GM21515 (cell line): ENCODE data around the gene IL7R.

ENCODE experiments used
- ATAC-seq: cut with Tn5 transposase; IDR thresholded peaks from one replicate; pipeline ENCODE4 v1.9.1; 2021; ENCODE audit not compliant: unreplicated experiment

IL7R gene, protein sequence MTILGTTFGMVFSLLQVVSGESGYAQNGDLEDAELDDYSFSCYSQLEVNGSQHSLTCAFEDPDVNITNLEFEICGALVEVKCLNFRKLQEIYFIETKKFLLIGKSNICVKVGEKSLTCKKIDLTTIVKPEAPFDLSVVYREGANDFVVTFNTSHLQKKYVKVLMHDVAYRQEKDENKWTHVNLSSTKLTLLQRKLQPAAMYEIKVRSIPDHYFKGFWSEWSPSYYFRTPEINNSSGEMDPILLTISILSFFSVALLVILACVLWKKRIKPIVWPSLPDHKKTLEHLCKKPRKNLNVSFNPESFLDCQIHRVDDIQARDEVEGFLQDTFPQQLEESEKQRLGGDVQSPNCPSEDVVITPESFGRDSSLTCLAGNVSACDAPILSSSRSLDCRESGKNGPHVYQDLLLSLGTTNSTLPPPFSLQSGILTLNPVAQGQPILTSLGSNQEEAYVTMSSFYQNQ

DNA sequence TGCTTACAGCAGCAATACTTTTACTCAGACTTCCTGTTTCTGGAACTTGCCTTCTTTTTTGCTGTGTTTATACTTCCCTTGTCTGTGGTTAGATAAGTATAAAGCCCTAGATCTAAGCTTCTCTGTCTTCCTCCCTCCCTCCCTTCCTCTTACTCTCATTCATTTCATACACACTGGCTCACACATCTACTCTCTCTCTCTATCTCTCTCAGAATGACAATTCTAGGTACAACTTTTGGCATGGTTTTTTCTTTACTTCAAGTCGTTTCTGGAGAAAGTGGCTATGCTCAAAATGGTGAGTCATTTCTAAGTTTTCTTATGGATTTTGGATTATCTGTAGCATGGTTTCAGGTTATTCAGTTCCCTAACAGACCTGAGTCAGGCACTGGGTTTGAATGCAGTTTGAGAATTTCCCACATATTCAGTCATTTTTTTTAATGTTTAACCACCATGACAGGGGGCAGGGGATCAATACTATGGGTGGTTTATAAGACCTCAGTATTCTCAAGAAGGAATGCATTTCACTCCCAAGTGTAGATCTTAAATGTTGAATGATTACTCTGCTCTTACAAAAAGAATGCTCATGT lies at the start of gene IL7R:
TSS of gene IL7R (plus strand) at position 127 of the 587 bp plus-strand sequence. CDS start at position 214, 87 bp downstream.
- no peak for ATAC-seq

DNA sequence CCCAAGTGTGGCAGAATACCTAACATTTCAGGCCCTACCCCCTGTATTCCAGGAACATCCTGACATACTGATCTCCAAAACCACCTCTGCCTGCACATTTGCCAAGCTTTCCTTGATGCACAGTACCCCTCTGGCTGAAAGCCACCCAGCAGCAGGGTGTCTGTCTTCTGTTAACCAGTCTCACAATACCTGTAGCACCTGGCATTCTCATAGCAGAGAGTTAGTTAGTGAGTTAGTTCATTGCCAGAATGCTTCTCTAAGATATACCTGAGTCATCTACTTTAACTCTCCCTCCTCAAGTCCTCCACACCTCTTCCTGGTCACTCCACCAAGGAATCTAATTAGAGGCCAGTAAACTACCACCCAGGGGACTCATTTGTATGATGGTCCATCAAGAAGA lies 46.1 kb upstream of the IL7R start:
- no peak for ATAC-seq

DNA sequence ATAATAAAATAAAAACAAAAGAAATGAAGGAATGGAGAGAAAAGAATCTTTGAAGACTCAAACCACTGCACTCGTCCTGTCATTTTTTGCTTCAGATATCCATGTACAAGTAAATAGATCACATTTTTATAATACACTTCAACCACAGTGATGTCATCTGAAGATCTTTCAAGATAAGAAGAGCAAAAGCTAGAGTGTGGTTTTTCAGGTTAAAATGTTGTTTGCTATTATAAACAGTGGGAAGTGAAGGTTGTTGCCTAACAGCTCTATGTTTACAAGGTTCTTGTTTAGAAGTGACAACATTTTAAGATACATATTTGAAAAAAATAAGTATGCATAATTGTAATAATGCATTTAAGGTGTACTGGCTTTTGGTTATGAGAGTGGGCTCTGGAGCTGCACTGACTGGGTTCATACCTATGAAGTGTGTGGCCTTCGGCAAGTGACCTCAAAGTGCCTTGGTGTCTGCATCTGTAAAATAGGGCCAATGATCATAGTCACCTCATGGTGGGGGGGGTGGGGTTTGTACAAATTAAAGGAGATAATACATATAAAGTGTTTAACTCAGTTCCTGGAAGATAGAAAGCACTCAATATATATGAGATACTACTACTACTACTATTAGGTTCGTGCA lies 45.5 kb upstream of the IL7R start:
- no peak for ATAC-seq

DNA sequence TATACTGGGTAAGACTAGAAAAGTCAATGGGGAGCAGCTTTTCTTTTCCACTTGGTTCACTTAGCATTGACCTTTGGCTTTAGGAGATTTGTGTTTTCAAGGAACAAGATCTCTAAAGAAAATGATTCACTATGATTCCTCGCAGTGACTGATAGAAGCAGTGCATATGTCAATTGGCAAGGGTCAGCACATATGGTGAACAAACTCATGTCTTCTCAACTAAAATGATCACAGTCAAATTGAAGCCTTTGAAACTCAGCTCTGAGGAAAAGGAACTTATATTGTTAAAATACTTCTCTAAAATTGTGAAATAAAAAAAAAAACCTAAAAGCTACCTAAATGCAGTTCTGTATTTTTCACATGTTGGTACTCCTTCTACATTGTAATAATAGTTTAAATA lies 43.2 kb upstream of the IL7R start:
- ATAC-seq = no peak

DNA sequence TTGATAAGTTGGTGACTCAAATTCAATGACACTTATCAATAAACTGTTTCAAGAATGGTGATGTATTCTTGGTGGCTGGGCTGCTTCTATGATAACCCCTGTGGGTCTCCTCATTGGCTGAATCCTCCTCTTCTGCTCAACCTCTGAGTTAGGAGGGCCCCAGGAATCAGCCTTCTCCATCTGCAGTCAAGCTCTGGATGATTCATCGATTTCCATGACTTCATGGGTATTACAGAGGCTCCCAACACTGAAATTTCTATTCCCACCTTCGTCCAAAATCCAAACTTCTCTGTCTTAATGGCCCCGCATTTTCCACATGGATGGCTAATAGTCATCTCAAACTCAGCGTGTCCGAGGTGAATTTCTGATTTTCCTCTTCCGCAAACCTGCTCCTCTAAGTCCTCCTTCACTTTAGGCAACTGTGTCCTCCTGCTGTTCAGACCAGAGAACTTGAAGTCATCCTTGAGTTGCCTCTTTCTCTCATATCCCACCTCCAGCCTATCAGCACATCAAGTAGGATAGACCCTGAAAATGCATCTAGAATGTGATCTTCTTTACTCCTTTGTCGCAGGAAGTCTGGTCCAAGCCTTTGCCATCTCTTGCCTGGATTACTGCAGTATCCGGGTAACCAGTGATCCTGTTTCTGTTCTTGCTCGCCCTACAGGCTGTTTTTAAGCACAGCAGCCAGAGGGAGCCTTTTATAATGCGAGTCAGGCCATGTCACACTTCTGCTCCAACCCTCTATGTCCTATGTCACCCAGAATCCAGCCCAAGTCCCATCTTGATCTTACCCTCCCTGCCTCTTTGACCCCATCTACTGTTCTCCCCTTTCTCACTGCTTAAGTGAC lies 41.4 kb upstream of the IL7R start:
- ATAC-seq = no peak

DNA sequence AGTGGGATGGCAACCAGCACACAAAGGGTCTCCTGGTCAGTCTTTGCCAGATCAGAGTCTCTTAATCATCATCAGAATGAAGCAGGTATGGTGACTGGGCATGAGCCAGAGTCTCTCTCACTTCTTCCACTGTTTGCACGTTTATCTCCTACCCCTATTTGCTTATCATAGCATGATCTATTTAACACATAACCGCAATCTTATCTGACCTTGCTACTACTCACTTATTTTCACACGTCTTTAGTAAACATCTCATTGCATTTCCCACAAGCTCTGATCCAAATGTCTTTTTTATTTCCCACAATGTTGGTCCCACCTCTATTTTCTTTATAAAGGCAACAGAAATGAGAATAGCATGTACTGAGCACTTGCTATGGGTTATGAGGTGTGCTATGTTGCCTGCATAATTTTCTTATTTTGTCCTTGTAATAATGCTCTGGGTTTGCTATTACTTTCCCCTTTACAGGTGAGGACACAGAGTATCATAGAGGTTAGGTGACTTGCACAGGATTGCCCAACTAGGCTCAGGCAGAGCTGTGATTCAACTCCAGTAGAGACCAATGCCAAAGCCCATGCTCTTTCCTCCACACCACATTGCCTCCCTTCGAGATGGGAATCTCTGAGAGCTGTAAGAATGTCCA lies 39.7 kb upstream of the IL7R start:
- no peak for ATAC-seq

DNA sequence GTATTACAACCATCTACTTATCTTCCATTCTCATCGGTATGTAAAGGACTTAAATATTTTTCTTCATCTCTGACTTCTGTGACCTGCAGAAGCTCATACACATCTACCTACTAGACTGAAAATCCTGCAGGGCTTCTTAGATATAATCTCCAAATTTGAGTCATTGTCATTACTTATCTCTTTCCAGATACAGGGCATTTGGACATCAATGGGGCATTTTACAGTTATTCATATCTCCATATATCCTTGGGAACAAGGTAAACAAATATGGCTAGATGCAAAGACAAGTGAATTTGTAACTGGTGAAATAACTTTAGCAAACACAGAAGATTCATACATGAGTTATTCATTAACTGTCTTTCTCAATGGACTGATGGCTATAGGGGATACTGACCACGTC lies 37.7 kb upstream of the IL7R start:
- no peak for ATAC-seq

DNA sequence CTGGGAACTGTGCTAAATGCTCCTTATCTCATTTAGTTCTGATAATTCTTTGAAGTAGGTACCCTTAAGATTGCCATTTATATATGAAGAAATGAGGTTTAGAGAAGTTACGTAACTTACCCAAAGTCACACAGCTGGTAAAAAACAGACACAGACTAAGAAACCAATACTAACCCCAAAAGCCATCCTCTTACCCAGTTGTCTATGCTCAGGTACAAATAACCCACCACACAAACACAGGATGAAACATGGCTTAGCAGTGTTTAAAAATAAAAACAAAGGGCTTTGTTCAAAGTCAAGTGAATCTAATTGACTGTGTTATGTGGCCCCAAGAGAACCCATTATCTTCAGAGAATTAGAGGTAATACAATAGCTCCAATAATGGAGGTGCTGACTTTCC lies 37.0 kb upstream of the IL7R start:
- no peak for ATAC-seq

DNA sequence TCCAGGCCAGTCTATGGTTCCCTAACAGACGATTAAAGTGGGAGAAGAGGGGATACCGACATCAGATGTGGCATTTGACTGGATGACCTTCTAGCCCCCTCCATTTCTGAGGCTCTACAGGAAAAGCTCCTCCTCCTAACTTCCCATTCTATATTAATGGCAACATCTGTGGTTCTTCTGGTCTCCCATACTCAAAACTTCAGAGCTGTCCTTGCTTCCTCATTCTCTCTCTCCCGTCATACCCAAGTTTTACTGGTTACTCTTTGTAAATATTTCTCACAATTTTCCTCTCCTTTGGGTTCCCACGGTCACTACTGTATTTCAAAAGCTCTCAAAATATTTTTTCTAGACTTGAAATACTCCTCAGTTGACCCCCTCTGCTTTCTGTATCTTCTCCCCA lies 36.0 kb upstream of the IL7R start:
- no peak for ATAC-seq

DNA sequence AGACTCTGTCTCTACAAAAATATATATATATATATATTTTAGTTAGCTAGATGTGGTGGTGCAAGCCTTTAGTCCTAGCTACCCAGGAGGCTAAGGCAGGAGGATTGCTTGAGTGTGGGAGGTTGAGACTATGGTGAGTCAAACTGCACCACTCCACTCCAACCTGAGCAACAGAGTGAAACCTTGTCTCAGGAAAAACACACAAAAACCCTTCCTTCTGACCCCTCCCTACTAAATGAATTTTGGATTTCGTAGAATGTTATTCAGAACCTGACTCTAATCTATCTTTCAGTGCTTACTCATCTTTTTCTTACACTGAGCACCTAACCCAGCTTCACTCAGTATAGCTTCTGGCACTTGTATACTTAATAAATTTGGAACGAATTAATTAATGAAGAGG lies 35.2 kb upstream of the IL7R start:
- ATAC-seq = no peak

DNA sequence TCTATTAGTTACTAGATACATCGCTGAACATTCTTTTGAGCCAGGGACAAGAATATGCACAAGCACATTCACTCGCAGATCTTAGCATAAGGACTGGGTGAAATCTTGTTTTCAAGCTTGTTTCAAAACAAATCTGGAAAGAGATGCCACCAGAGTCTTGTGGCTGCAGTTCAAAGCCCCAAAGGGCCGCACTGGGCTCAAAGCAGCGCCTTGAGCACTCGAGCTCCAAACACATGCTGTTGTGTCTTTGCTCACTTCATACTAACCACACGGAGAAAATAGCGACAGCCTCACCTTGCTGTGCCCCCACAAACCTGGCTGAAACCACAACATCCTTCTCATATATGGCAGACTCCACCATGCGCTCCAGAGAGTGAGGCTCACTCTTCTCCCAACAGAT lies 34.2 kb upstream of the IL7R start:
- no peak for ATAC-seq

DNA sequence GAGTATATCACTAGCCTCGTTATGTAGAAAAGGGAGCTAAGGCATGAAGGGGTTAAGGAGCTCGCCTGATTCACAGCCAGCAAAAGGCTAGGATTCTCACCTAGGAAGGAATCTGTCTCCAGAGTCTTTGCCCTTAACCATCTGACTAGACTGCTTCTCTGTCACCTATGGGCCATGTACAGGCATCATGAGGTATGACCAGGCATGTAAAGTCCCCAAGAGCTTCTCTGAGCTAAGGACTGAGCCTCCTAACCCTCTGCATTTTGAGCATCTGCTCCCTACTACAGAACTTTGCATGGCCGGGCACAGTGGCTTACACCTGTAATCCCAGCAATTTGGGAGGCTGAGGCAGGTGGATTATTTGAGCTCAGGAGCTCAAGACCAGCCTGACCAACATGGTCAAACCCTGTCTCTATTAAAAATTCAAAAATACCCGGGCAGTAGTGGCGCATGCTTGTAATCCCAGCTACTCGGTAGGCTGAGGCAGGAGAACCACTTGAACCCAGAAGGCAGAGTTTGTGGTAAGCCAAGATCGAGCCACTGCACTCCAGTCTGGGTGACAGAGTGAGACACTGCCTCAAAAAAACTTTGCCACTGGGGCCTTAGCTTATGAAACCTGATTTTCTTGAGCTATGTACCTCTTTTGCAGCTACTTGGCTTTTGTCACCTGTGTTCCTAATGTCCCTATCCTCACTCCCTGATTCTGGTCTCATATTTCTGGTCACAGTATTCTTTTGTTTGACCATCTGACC lies 33.2 kb upstream of the IL7R start:
- no peak for ATAC-seq

DNA sequence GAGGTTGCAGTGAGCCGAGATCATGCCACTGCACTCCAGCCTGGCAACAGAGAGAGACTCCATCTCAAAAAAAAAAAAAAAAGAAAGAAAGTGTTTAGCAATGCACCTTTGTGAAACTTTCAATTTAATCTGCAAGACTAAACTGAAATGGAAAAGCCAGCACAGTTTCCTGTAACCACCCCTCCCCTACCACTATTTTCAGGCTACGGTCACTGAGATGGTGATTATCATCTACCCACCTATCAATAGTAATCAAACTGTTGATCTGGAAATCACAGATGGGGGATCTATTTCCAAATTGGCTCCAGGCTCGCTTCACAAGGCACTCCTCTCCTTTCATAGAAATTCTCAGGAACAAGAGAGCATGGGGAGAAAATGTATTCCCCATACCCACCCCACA lies 30.6 kb upstream of the IL7R start:
- ATAC-seq = no peak

DNA sequence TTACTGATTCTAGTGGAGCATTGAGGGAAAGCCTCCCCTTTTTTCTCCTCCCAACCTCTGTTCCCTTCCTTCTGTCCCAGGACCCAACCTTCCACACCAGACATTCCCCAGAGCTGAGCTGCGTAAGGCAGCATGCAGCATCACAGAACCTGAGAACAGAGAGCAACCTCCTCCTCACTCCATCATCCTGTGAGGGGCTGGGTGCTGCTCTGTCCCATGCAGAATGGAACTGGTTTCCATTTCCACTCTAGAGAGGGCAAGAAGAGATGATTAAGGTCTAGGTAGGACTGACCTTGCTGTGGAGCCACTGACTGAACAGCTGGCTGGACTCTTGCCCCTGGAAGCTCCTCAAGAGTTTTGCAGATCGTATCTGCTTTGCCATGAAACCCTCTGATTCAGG lies 30.1 kb upstream of the IL7R start:
- ATAC-seq = no peak

DNA sequence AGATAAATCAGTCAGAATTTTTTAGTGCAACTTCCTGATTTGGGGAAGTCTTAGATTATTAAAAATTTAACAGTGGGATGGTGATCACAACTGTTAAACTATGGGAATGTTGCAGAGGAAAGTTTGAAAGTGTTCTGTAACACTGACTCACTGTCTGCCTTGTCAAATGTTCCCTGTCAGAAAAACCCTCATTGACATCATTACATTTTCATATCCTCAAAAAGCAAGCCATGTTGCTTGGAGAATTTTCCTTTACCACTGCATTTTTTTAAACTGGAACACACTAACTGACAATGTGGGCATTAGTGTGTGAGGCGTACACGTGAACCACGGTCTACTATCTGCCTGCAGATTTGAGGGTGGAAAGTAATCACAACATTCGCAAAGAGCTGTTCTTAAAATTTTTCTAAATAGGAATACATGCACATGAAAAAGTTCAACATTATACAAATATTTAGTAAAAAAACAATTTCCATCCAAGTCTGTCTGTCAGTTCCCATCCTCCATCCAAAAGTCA lies 28.6 kb upstream of the IL7R start:
- ATAC-seq = no peak

DNA sequence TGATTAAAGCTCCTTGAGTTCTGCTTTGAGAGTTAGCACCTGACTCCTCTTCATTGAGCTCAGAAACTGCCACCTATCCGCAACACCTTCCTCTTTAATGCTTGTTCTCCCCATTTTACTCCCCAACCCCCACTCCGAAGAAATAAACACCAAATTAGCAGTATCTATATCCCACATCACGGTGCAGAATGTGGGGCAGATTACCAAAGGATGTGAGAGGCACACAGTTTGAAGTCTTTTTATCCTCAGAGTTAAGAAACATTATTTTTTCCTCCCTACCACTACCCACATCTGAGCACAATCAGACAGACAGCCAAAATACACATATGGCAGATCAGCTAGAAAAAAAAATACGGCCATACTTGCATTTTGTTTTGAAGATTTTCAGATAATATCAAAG lies 26.1 kb upstream of the IL7R start:
- no peak for ATAC-seq

DNA sequence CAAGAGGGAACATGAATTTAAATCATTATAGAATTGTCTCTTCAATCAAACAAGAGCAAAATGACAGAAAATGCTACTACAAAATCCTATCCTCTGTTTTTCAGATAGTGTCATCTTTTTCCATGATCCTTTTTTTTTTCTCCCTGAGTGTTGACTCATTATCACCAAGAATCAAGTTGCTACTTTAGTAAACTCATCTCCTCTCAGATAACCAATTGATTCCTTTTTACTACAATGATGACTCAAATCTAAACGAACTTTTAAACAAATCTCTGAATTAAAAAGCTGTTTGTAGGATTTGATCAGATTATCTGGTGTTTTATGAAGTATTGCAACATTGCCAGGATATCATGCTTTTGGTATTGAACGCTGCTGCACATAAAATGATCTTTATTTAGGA lies 23.9 kb upstream of the IL7R start:
- ATAC-seq = no peak

DNA sequence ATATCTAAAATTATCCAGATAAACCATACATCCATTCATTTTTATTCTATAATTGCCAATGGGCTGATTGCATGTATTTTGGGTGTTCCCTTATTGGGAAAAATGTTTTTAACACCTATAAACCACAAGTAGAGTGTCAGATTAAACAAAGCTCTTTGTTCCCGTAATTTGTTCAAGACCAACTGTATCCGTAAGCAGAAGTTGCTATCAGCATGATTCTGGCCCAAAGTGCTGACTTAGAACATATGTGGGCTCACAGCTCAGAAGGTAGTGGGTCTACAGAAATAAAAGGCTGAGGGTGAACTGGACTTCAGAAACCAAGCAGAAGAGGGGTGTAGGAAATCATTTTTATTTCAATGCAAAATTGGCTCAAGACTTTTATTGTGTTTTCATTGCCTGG lies 23.5 kb upstream of the IL7R start:
- ATAC-seq = no peak

DNA sequence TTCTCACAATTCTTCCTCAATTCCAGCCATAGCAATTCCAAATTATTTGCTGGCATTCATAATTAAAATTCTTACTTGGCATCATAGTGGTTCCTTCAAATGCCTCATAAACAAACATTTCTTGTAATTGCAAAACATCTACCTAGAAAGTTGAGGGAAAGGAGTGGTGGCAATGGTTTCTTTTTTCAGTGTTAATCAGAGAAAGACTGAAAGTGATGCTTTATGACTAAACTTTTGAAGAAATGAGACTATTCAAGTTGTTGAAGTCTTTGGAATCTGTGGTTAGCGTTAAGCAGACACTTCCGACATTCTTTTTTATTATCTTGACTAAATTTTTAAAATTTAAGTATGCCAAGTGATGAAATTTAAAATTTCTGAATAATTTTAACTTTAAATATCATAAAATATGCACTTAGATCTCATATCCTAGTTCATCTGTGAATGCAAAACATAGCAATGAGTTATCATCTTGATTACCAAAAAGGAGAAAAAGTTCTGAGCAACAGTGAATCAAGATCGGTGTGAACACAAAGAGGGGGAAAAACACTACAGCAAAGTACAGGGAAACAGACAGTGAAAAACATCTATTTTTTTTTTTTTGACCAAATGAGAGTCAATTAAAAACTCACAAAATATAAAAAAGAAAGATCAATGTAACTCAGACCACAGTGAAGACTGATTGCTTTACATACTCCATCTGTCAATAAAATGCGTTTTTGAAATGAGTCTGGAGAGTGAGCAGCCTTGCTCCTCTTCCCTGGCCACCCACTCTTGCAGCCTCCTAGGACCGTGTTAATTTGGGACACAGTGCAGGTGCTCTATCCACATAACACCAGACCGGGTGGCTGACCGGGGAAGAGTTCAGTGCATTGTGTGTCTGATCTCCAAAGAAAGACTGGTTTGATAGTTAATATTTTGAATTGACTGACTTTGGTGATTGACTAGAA lies 20.6 kb upstream of the IL7R start:
- no peak for ATAC-seq
